BLaER1 treated with 17β-estradiol and CSF1 and Interleukin-3, amounts not matched to agents 10 nM and 100 nM (cell line): ENCODE results near the gene FAM117A.
A peak's percentile ranks its signal among the peaks of the same experiment; 100 is the strongest.

Experiments used
- H3K27ac ChIP-seq, 11 experiments: shearing (Covaris generic); formaldehyde crosslinking; 2 replicates each; pipeline ENCODE4 v1.8.1; 2022
- H3K27me3 ChIP-seq, 11 experiments: shearing (Covaris generic); formaldehyde crosslinking; 2 replicates each; pipeline ENCODE4 v1.8.1; 2022
- H3K36me3 ChIP-seq, 11 experiments: shearing (Covaris generic); formaldehyde crosslinking; 2 replicates each; pipeline ENCODE4 v1.8.1; 2022
- H3K4me1 ChIP-seq, 10 experiments: shearing (Covaris generic); formaldehyde crosslinking; 2 replicates each; pipeline ENCODE4 v1.8.1; 2022
- H3K4me2 ChIP-seq, 11 experiments: shearing (Covaris generic); formaldehyde crosslinking; 2 replicates each; pipeline ENCODE4 v1.8.1; 2022
- H3K4me3 ChIP-seq, 10 experiments: shearing (Covaris generic); formaldehyde crosslinking; 2 replicates each; pipeline ENCODE4 v1.8.1; 2022
- H3K9ac ChIP-seq, 11 experiments: shearing (Covaris generic); formaldehyde crosslinking; 2 replicates each; pipeline ENCODE4 v1.8.1; 2022
- H3K9me3 ChIP-seq, 11 experiments: shearing (Covaris generic); formaldehyde crosslinking; replicated peaks in 1 of 11; 2 replicates each; pipeline ENCODE4 v1.8.1; 2022
- H4K20me1 ChIP-seq, 11 experiments: shearing (Covaris generic); formaldehyde crosslinking; 2 replicates each; pipeline ENCODE4 v1.8.1; 2022
- Cebpa-rat ChIP-seq, 11 experiments: shearing (Covaris generic); IDR thresholded peaks; 2 replicates each; pipeline ENCODE4 v1.8.1; 2022

Gene FAM117A

GRCh38 chr17:49763735-49764558, at the start of gene FAM117A:
TSS of gene FAM117A (minus strand) at chr17:49764131. CDS start at chr17:49764087, 44 bp downstream.
- peak within 1 kb of the TSS; percentile 85 to 98 (median 92) for H3K4me2 ChIP-seq
- H3K27ac ChIP-seq, result peak within 1 kb of the TSS in 10 of 11 experiments; percentile 28 to 82 (median 78); a peak in 19 of 22 replicates

GRCh38 chr17:49809056-49809455, 45.1 kb upstream of the FAM117A start:
- no peak overlapping the region for H3K4me3 ChIP-seq
- peaks cover 9 to 72% (median 39%) of the 10 kb centered on the region in 11 experiments; a peak in 18 of 22 replicates for H4K20me1 ChIP-seq
- no peaks in the 10 kb centered on the region for H3K27me3 ChIP-seq
- peaks cover 14 to 46% (median 26%) of the 10 kb centered on the region in 10 experiments for H3K4me1 ChIP-seq
- no peak overlapping the region for H3K27ac ChIP-seq
- no peak overlapping the region for H3K9ac ChIP-seq
- no peaks in the 10 kb centered on the region for H3K9me3 ChIP-seq
- no peak overlapping the region for H3K4me2 ChIP-seq
- H3K36me3 ChIP-seq, result peaks cover 95 to 100% (median 99%) of the 10 kb centered on the region in 11 experiments
- TF ChIP-seq Cebpa-rat (IDR thresholded peaks at IDR 0.05), result no peak

More at GRCh38 chr17:49763735-49764558, at the start of gene FAM117A:
- Histone ChIP-seq H4K20me1 (peaks cover 0 to 47% (median 46%) of the 10 kb centered on the region in 11 experiments; a peak in 16 of 22 replicates), H3K36me3 (peaks cover 0 to 30% (median 17%) of the 10 kb centered on the region in 11 experiments; a peak in 15 of 22 replicates), H3K27me3 (no peaks in the 10 kb centered on the region), H3K4me1 (peaks cover 26 to 60% (median 57%) of the 10 kb centered on the region in 10 experiments), H3K9me3 (peaks cover 0 to 10% (median 0%) of the 10 kb centered on the region in 11 experiments; a peak in 5 of 22 replicates), H3K9ac (peak within 1 kb of the TSS; percentile 68 to 87 (median 82)), H3K4me3 (peak within 1 kb of the TSS; percentile 65 to 88 (median 78))
- TF ChIP-seq Cebpa-rat (IDR thresholded peaks at IDR 0.05), result no peak

GRCh38 chr17:49798738-49799137, 34.8 kb upstream of the FAM117A start:
- Histone ChIP-seq H3K4me2 (peak overlapping the region in 1 of 11 experiments; percentile 9; a peak in 1 of 22 replicates), H3K9me3 (peaks cover 0 to 21% (median 12%) of the 10 kb centered on the region in 11 experiments; a peak in 12 of 22 replicates), H3K27me3 (no peaks in the 10 kb centered on the region), H3K4me3 (no peak overlapping the region), H3K27ac (no peak overlapping the region; a peak in 1 of 22 replicates), H4K20me1 (peaks cover 22 to 96% (median 61%) of the 10 kb centered on the region in 11 experiments; a peak in 21 of 22 replicates), H3K4me1 (peaks cover 0 to 35% (median 12%) of the 10 kb centered on the region in 10 experiments; a peak in 12 of 20 replicates), H3K36me3 (peaks cover 94 to 100% (median 100%) of the 10 kb centered on the region in 11 experiments), H3K9ac (no peak overlapping the region)
- no peak for TF ChIP-seq Cebpa-rat (IDR thresholded peaks at IDR 0.05)

GRCh38 chr17:49798182-49798581, 34.3 kb upstream of the FAM117A start:
- Histone ChIP-seq H3K27me3 (no peaks in the 10 kb centered on the region), H3K9me3 (peaks cover 0 to 15% (median 9%) of the 10 kb centered on the region in 11 experiments; a peak in 12 of 22 replicates), H3K36me3 (peaks cover 95 to 100% (median 100%) of the 10 kb centered on the region in 11 experiments), H3K4me2 (peak overlapping the region in 2 of 11 experiments; percentile 1 to 9; a peak in 2 of 22 replicates), H4K20me1 (peaks cover 27 to 97% (median 67%) of the 10 kb centered on the region in 11 experiments; a peak in 21 of 22 replicates), H3K4me3 (no peak overlapping the region), H3K27ac (no peak overlapping the region), H3K9ac (no peak overlapping the region), H3K4me1 (peaks cover 0 to 32% (median 11%) of the 10 kb centered on the region in 10 experiments; a peak in 11 of 20 replicates)
- no peak for TF ChIP-seq Cebpa-rat (IDR thresholded peaks at IDR 0.05)

GRCh38 chr17:49795372-49795771, 31.4 kb upstream of the FAM117A start:
- Histone ChIP-seq H3K27me3 (no peaks in the 10 kb centered on the region), H3K9me3 (peaks cover 0 to under 1% (median 0%) of the 10 kb centered on the region in 11 experiments; a peak in 1 of 22 replicates), H3K4me1 (peaks cover 4 to 32% (median 18%) of the 10 kb centered on the region in 10 experiments), H3K9ac (no peak overlapping the region; a peak in 2 of 22 replicates), H3K36me3 (peaks cover 89 to 100% (median 99%) of the 10 kb centered on the region in 11 experiments), H3K4me3 (no peak overlapping the region), H4K20me1 (peaks cover 54 to 98% (median 77%) of the 10 kb centered on the region in 11 experiments; a peak in 21 of 22 replicates), H3K27ac (no peak overlapping the region), H3K4me2 (no peak overlapping the region; a peak in 1 of 22 replicates)
- no peak for TF ChIP-seq Cebpa-rat (IDR thresholded peaks at IDR 0.05)

- no peak overlapping the region for H3K9ac ChIP-seq
- H3K27me3 ChIP-seq, result no peaks in the 10 kb centered on the region
- peaks cover 77 to 90% (median 87%) of the 10 kb centered on the region in 11 experiments for H3K36me3 ChIP-seq
- H3K27ac ChIP-seq, result no peak overlapping the region
- no peak overlapping the region for H3K4me3 ChIP-seq
- H3K4me1 ChIP-seq, result peaks cover 16 to 39% (median 27%) of the 10 kb centered on the region in 10 experiments
- H4K20me1 ChIP-seq, result peaks cover 60 to 92% (median 81%) of the 10 kb centered on the region in 11 experiments; a peak in 21 of 22 replicates
- peaks cover 0 to 10% (median 0%) of the 10 kb centered on the region in 11 experiments; a peak in 3 of 22 replicates for H3K9me3 ChIP-seq
- no peak overlapping the region for H3K4me2 ChIP-seq
- TF ChIP-seq Cebpa-rat (IDR thresholded peaks at IDR 0.05), result no peak
These were observed 29.4 kb upstream of the FAM117A start for GRCh38 chr17:49793309-49793708.

- Histone ChIP-seq H4K20me1 (peaks cover 42 to 51% (median 51%) of the 10 kb centered on the region in 11 experiments; a peak in 21 of 22 replicates), H3K27me3 (no peaks in the 10 kb centered on the region), H3K4me2 (peak overlapping the region; percentile 64 to 83 (median 81)), H3K4me1 (peaks cover 39 to 56% (median 45%) of the 10 kb centered on the region in 10 experiments), H3K9me3 (peaks cover 0 to 10% (median 0%) of the 10 kb centered on the region in 11 experiments; a peak in 3 of 22 replicates), H3K4me3 (peak overlapping the region; percentile 78 to 92 (median 86)), H3K27ac (peak overlapping the region in 8 of 11 experiments; percentile 92 to 100 (median 98); a peak in 17 of 22 replicates), H3K9ac (peak overlapping the region in 7 of 11 experiments; percentile 7 to 97 (median 32); a peak in 6 of 22 replicates), H3K36me3 (peaks cover 37 to 49% (median 46%) of the 10 kb centered on the region in 11 experiments)
- no peak for TF ChIP-seq Cebpa-rat (IDR thresholded peaks at IDR 0.05)
These were observed 25.3 kb upstream of the FAM117A start for GRCh38 chr17:49789243-49789578.

GRCh38 chr17:49788478-49789242, 24.7 kb upstream of the FAM117A start, which contains the start of gene KAT7:
TSS of gene KAT7 (plus strand) at chr17:49788681. CDS start at chr17:49788835, 154 bp downstream.
- no peak for TF ChIP-seq Cebpa-rat (IDR thresholded peaks at IDR 0.05)
- Histone ChIP-seq H3K9ac (peak within 1 kb of the TSS; percentile 91 to 99 (median 97)), H3K36me3 (peaks cover 32 to 44% (median 41%) of the 10 kb centered on the region in 11 experiments), H3K27me3 (no peaks in the 10 kb centered on the region), H3K27ac (peak within 1 kb of the TSS; percentile 92 to 100 (median 98)), H3K4me2 (peak within 1 kb of the TSS; percentile 81 to 94 (median 86)), H3K9me3 (peaks cover 0 to 10% (median 0%) of the 10 kb centered on the region in 11 experiments; a peak in 3 of 22 replicates), H4K20me1 (peaks cover 37 to 46% (median 45%) of the 10 kb centered on the region in 11 experiments; a peak in 21 of 22 replicates), H3K4me3 (peak within 1 kb of the TSS; percentile 78 to 92 (median 86)), H3K4me1 (peaks cover 44 to 61% (median 51%) of the 10 kb centered on the region in 10 experiments)
